Fibroblast of lung (primary cell): ENCODE measurements around the gene NYNRIN. TPM values are rescaled to one million over a fixed set of nuclear protein-coding genes. Genes with fewer than 3 reads are reported as not detected.

Experiments used
- DNase-seq, 2 donors: peaks; one replicate each; pipeline versions ENCODE4 v3.0.0 to v3.0.0-alpha.2; 2010; ENCODE audit warnings: low read depth in 2 of 2
- H2AFZ ChIP-seq: 2 replicates; pipeline ENCODE4 v1.5.1; 2012; ENCODE audit warnings: low read length, control low read depth, inconsistent platforms
- H3K27ac ChIP-seq: 2 replicates; pipeline ENCODE4 v1.5.1; 2011; ENCODE audit warnings: low read length, control low read depth; ENCODE audit not compliant: insufficient read depth
- H3K27me3 ChIP-seq: 2 replicates; pipeline ENCODE4 v1.5.1; 2011; ENCODE audit warnings: mild to moderate bottlenecking, low read length; ENCODE audit not compliant: control insufficient read depth, insufficient read depth
- H3K36me3 ChIP-seq: 2 replicates; pipeline ENCODE4 v1.5.1; 2011; ENCODE audit warnings: low read length; ENCODE audit not compliant: control insufficient read depth, insufficient read depth
- H3K4me1 ChIP-seq: 2 replicates; pipeline ENCODE4 v1.5.1; 2011; ENCODE audit warnings: low read length; ENCODE audit not compliant: control insufficient read depth, insufficient read depth; ENCODE audit errors: extremely low read depth
- H3K4me2 ChIP-seq: 2 replicates; pipeline ENCODE4 v1.5.1; 2011; ENCODE audit warnings: low read length, control low read depth; ENCODE audit not compliant: insufficient read depth; ENCODE audit errors: extremely low read depth
- H3K4me3 ChIP-seq, 4 experiments: fragments of 200-600 bp in 1 of 4; sonication (generic) in 1 of 4; replicated peaks in 1 of 4; 2 replicates each; pipeline ENCODE4 v1.5.1; 2011 to 2016; ENCODE audit warnings: low read length in 4 of 4, low read depth in 3 of 4, mild to moderate bottlenecking in 3 of 4, control low read depth in 2 of 4, inconsistent platforms in 1 of 4, mixed read lengths in 1 of 4; ENCODE audit not compliant: insufficient read depth in 1 of 4; ENCODE audit errors: control extremely low read depth in 1 of 4
- H3K79me2 ChIP-seq: 2 replicates; pipeline ENCODE4 v1.5.1; 2012; ENCODE audit warnings: mild to moderate bottlenecking, low read length, inconsistent platforms; ENCODE audit not compliant: control insufficient read depth, insufficient read depth
- H3K9ac ChIP-seq: 2 replicates; pipeline ENCODE4 v1.5.1; 2011; ENCODE audit warnings: mild to moderate bottlenecking, low read length, control low read depth; ENCODE audit not compliant: insufficient read depth
- H3K9me3 ChIP-seq: 2 replicates; pipeline ENCODE4 v1.5.1; 2012; ENCODE audit warnings: low read depth, low read length; ENCODE audit not compliant: control insufficient read depth, insufficient read depth
- H4K20me1 ChIP-seq: 2 replicates; pipeline ENCODE4 v1.5.1; 2011; ENCODE audit warnings: low read length; ENCODE audit not compliant: control insufficient read depth, insufficient read depth; ENCODE audit errors: extremely low read depth
- EZH2 ChIP-seq: IDR thresholded peaks from 2 replicates; pipeline ENCODE4 v1.5.1; 2012; ENCODE audit warnings: low read length, control low read depth, mild to moderate bottlenecking; ENCODE audit errors: missing control alignments
- polyA plus RNA-seq, 2 donors: library from polyadenylated mRNA; depleted of rRNA in 1 of 2; stranded (reverse) in 1 of 2; unstranded in 1 of 2; fragments of >200 nt; gene quantifications; 2 replicates each; pipeline ENCODE4 v1.2.1, GENCODE V29; 2011 to 2012; ENCODE audit warnings: missing spikeins in 1 of 2
- total RNA-seq: library from RNA; depleted of rRNA; stranded (reverse); fragments of >200 nt; gene quantifications from 2 replicates; pipeline ENCODE4 v1.2.1, GENCODE V29; 2014
- TF ChIP-seq, protein P1 (sequence below), 2 donors: IDR thresholded peaks in 1 of 2; conservative IDR thresholded peaks in 1 of 2; 1 replicate in 1 of 2; 2 replicates in 1 of 2; pipeline ENCODE4 v1.5.1; 2011 to 2012; ENCODE audit warnings: low read length in 2 of 2, control low read depth in 1 of 2, inconsistent platforms in 1 of 2, low read depth in 1 of 2, mild to moderate bottlenecking in 1 of 2

The NYNRIN gene
- total and polyA plus RNA-seq, 2 donors (not counting 1 experiment from before 2014, with no cell fraction given), result 7.7 to 16.2 TPM

DNA sequence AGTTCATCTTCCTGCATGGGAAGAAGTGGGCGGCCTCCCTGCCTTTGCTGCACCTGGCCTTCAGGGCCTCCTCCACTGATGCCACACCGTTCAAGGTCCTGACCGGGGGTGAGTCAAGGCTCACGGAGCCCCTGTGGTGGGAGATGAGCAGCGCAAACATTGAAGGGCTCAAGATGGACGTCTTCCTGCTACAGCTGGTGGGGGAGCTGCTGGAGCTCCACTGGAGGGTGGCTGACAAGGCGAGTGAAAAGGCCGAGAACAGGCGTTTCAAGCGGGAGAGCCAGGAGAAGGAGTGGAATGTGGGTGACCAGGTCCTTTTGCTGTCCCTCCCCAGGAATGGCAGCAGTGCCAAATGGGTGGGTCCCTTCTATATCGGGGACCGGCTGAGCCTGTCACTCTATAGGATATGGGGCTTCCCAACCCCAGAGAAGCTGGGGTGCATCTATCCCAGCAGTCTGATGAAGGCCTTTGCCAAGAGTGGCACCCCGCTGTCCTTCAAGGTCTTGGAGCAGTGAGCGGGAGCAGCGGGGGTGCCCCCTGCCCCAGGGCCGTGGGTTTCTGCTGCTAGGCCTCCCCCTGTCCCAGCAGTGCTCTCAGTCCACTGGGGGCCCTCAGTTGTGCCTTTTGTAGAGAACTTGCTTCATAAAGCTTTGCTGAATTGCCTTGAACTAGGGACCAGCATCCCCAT, 18.3 kb downstream of the NYNRIN start:
- Histone ChIP-seq H3K9ac (no peak overlapping the region), H3K4me3 (no peak overlapping the region), H3K4me2 (no peak overlapping the region), H3K79me2 (no peaks in the 10 kb centered on the region), H3K36me3 (no peaks in the 10 kb centered on the region), H3K27me3 (peaks cover 10% of the 10 kb centered on the region), H3K9me3 (no peaks in the 10 kb centered on the region), H4K20me1 (no peaks in the 10 kb centered on the region), H2AFZ (no peak overlapping the region), H3K4me1 (no peaks in the 10 kb centered on the region), H3K27ac (no peak overlapping the region)
- no peak for DNase-seq
- TF ChIP-seq, protein P1, sequence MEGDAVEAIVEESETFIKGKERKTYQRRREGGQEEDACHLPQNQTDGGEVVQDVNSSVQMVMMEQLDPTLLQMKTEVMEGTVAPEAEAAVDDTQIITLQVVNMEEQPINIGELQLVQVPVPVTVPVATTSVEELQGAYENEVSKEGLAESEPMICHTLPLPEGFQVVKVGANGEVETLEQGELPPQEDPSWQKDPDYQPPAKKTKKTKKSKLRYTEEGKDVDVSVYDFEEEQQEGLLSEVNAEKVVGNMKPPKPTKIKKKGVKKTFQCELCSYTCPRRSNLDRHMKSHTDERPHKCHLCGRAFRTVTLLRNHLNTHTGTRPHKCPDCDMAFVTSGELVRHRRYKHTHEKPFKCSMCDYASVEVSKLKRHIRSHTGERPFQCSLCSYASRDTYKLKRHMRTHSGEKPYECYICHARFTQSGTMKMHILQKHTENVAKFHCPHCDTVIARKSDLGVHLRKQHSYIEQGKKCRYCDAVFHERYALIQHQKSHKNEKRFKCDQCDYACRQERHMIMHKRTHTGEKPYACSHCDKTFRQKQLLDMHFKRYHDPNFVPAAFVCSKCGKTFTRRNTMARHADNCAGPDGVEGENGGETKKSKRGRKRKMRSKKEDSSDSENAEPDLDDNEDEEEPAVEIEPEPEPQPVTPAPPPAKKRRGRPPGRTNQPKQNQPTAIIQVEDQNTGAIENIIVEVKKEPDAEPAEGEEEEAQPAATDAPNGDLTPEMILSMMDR (conservative IDR thresholded peaks at IDR 0.05 in 1 of 2, IDR thresholded peaks at IDR 0.05 in 1 of 2; ENCODE audit: low read depth in 1 of 2, low read length in 2 of 2), result no peak
- no peak for TF ChIP-seq EZH2

DNA sequence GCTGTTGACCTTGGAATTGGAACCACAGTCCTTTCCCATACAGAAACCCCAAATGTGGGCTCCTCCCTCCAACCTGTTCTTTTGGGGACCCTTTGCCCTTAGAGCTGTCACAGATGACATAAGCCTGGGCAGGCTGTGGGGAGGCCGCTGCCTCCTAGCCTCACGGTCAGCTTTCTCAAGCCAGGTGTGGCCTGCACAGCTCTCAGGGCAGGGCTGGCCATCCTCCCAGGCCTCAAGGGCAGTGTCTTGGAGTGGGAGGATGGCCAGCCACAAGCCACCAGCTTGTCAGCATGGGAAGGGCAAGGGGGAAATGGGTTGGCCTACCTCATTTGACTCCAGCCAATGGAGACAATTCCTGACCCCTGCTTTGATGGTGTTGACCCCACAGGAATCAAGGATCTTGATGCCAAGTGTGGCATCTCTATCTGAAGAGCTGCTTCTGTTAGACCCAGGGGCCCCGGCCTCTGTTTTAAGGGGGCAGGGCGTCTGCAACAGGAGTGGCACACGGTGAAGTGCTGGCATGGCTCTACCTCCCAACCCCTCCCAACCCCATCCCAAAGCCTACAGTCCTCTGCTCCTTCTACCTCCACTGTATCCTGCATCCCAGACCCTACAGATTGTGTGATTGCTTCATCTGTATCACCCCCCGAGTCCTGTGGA, 19.2 kb downstream of the NYNRIN start:
- H3K79me2 ChIP-seq, result no peaks in the 10 kb centered on the region
- H3K9me3 ChIP-seq, result no peaks in the 10 kb centered on the region
- TF ChIP-seq EZH2, result no peak
- TF ChIP-seq, protein P1 (conservative IDR thresholded peaks at IDR 0.05 in 1 of 2, IDR thresholded peaks at IDR 0.05 in 1 of 2; ENCODE audit: low read depth in 1 of 2, low read length in 2 of 2), result no peak
- no peak overlapping the region for H3K9ac ChIP-seq
- no peak for DNase-seq
- no peak overlapping the region for H3K4me3 ChIP-seq
- H3K27ac ChIP-seq, result no peak overlapping the region
- H3K36me3 ChIP-seq, result no peaks in the 10 kb centered on the region
- H3K4me1 ChIP-seq, result no peaks in the 10 kb centered on the region
- no peak overlapping the region for H3K4me2 ChIP-seq
- no peak overlapping the region for H2AFZ ChIP-seq
- no peaks in the 10 kb centered on the region for H4K20me1 ChIP-seq
- H3K27me3 ChIP-seq, result peaks cover 10% of the 10 kb centered on the region

DNA sequence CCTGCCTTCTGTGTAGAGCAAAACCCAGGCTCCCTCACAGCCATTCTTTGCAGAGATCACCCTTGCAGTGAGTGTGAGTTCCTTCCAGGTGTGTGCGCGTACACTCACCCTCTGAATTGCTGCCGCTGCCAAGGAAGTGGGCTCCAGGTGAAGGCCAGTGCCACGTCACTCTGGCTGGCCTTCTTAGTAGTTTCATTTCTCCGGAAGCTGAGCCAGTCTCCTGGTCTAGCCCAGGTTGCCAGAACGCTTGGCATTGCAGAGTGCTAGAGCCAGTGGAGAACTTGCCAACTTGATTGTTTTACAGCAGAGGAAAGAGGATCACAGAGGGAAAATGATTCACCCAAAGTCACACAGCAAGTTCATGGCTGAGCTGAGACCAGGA, 19.7 kb downstream of the NYNRIN start:
- Histone ChIP-seq H3K79me2 (no peaks in the 10 kb centered on the region), H3K9ac (no peak overlapping the region), H3K4me2 (no peak overlapping the region), H3K27ac (no peak overlapping the region), H3K36me3 (no peaks in the 10 kb centered on the region), H3K27me3 (peaks cover 10% of the 10 kb centered on the region), H3K9me3 (no peaks in the 10 kb centered on the region), H4K20me1 (no peaks in the 10 kb centered on the region), H3K4me1 (no peaks in the 10 kb centered on the region), H3K4me3 (no peak overlapping the region), H2AFZ (no peak overlapping the region)
- TF ChIP-seq, protein P1 (conservative IDR thresholded peaks at IDR 0.05 in 1 of 2, IDR thresholded peaks at IDR 0.05 in 1 of 2; ENCODE audit: low read depth in 1 of 2, low read length in 2 of 2), result no peak
- no peak for TF ChIP-seq EZH2
- DNase-seq, result peak in 1 of 2 donors; percentile 15
